8988T (cell line): ENCODE results near the gene CLEC4F.
"Not testable (repeated sequence)": the region's sequence is repeated elsewhere in the genome, so short reads cannot be mapped to it uniquely, and the experiment has no call there.

Experiments
- DNase-seq: peaks from one replicate; pipeline ENCODE4 v3.0.0; 2011

CLEC4F gene

DNA sequence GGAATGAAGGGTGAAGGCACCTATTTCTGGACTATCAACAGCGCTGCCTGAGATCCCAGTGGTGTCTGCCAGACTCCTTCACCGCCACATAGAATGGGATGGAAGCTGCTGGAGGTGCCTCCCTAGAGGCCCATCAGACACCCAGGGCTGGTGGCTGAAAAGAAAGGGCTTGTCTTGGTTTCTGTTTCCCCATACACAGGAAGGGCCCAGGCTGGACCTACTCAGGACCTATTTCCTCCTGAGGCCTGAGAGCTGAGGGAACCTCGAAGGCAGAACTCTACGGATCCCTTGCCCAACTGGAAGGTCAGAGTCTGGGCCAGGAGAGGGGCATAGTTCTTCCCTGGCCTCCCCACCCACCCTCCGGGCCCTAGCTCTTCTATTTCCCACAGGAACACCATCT lies 2.9 kb upstream of the CLEC4F start:
- no peak for DNase-seq

DNA sequence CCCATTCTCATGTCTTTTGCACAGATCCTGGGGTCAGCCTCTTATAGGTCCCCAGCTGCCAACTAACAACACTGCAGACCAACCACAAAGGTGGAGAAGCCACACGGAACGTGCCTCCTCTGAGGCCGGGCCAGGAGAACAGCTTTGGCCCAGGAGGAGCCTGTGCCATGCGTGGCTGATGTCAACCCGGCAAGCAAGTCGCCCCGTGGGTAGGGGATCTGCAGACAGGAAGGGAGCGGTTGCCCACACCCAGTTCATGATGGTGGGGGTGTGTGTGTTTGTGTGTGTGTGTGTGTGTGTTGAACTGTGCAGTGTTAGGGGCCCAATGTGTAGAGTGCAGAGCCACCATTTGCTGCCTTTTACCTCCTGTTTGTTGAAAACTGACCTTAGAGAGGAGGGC lies 2.4 kb upstream of the CLEC4F start:
- no peak for DNase-seq

DNA sequence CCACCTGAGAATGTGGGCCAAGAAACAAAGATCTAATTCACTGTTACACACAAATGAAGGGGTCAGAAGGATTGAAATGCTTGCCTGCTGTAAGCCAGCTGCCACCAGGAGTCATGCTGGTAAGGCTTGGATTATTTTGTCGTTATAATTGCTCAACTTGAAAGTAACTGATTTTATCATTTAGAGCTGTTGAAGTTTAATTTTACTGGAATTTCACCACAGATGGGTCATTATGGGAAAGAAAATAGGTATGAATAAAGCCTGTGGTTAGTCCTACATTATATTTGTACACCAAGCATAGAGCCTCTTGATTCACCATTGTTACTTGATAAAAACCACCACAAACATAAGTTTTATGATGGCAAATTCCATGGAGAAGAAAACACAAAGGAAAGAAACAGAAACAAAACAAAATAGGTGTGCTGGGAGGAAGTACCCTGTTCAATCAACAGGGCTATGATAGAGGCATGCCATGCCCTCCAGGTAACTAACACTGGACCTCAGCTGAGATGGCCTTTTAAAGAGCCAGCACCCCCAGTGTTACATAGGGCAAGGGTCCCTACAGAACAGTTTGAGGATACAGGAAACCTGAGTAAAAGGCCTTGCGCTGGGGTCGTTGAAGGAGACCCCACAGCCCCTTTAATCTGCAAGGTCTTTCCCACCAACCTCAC lies 3.0 kb downstream of the CLEC4F start:
- no peak for DNase-seq

DNA sequence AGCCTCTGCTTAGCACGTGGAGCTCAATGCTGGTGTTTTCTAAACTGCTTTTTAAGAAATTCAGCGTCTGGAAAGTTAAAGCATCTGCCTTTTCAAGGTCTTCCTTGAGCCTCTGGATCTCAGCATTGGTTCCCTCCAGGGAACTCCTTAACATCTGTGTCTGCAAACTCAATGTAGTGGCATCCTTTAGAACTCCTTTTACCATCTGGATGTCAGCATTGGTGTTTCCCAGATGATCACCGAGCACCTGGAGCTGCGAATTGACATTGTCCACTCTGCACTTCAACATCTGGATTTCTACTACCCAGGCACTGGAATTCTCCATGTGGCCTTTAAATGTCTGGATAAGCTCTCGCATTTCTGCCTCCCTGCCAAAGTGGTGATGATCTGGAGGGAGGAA lies 3.7 kb downstream of the CLEC4F start:
- no peak for DNase-seq

DNA sequence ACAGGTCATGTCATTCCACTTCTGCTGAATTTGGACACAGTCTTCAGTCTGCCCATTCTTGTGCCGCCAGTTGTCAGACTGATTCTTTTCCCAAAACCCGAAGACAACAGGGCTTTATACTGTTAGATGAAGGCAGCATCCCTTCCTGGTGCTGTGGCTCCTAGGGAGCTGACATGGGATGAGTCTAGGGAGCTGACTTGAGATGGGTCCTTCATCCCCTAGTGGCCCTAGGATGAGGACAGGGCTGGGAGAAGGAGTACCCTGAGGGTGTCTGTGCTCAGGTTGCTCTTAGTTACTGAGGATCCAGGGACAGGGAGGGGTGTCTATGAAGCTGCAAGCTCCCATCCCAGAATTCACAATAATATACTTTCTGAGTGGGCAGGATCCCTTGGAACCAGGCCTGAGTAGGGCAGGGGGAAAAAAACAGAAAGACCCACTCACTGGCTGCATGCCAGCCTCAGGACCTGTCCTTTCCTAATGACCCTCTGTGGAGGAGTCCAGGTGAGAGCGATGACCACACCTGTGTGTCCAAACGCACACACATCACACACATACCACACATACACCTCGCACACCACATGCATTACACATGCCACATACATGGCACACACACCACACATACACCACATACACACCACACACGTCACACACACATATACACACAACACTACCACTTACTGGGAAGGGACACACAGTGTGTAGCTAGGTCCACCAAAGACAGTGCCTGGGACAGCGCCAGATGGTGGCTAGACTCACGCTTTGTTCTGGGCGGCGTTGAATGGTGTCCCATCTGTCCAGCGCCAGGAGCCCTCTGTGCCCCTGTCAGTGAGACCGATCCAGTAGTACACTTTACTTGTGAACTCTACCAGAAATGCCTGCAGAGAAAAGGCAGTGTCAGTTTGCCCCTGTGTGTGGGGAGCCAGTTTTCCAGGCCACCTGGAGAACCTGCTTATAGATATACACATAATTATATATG lies 11.1 kb downstream of the CLEC4F start:
- no peak for DNase-seq

DNA sequence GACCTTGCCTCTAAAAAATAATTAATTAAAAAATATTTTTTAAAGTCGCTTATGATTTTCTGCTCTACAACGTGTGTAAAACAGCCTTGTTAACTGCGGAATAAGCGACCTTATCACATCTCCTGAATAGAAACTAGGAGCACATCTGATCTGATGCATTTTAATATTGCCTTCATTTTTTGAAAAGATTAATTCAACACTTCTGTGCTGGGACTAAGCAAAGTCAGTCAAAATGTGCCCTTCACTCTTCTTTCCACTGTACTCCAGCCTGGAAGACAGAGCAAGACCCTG lies 12.6 kb downstream of the CLEC4F start:
- DNase-seq, result no peak

DNA sequence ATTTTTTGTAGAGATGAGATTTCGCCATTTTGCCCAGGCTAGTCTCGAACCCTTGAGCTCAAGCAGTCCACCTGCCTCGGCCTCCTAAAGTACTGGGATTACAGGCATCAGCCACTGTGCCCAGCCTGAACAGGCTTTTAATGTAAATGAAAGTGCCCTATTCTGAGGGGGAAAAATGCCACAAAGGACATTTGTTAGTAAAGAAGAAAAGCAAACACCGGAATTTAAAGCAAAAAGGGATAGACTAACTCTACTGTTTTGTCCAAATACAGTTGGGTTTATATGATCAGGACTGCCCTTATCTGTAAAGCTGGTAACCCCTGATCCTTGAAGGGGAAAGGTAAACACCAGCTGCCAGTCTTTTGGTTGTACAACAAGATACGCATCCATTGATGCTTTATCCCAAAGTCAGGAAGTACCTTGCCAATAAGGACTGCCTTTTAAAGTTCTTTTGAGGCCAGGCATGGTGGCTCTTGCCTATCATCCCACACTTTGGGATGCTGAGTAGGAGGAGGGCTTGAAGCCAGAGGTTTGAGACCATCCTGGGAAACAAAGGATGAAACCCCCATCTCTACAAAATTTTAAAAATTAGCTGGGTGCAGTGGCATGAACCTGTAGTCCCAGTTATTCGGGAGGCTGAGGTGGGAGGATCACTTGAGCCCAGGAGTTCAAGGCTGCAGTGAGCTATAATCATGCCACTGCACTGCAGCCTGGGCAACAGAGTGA lies 13.1 kb downstream of the CLEC4F start:
- no peak for DNase-seq

DNA sequence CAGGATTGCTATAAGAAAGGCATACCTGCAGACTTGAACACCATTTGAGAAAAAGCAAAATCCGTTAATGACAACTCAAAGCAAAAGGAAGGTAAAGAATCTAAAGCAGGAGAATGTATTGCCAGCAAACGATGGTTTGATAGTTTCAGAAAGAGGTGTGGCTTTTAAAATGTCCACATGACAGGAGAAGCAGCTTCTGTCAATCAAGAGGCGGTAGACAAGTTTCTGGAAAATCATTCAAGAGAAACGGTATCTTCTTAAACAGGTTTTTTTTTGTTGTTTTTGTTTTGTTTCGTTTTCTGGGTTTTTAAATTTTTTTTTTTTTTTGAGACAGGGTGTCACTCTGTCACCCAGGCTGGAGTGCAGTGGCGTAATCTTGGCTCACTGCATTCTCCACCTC lies 13.8 kb downstream of the CLEC4F start:
- no peak for DNase-seq

DNA sequence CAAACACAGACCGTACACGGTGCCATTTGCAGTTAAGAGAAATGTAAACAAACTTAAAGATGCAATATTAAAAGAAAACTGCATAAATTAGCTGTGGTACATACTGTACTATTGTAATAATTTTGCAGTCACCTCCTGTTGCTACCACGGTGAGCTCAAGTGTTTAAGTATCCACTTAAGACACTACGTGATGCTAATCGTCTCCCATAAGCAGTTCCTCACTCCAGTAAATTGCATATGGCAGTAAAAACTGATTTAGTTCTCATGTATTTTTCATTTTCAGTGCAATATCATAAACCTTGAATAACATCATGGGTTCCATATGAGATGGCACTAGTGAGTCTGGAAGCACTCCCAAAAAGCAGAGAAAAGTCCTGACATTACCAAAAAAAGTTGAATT lies 14.4 kb downstream of the CLEC4F start:
- no peak for DNase-seq

DNA sequence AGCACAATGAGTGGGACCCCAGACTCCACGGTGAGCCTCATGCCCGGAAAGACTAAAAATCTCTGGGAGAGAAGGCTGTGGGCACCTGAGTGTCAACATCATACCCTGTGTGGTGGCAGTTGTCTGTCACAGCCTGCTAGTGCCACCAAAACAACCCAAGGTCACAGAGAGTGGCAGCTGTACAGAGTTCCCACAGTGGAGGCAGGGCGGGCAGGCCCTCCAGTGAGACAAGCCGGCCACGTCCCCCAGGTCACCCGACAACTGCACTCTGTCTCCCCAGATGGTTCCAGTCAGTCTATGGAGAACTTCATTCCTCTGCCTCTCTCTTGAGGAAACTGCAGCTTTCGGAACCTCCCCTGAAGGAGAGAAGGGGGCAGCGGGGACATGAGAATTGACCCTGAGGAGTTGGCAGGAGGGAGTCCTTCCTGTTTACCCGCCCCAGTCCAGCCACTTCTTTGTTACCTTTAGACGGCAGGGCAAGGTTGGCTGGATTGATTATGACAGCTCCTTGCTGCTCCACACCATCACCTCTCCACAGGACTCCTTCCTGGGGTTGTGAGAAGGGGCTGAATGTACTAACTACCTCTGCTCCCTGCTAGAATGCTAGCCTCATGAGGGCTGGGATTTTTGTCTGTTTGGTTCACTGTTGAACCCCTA lies 18.7 kb downstream of the CLEC4F start:
- DNase-seq, result no peak

DNA sequence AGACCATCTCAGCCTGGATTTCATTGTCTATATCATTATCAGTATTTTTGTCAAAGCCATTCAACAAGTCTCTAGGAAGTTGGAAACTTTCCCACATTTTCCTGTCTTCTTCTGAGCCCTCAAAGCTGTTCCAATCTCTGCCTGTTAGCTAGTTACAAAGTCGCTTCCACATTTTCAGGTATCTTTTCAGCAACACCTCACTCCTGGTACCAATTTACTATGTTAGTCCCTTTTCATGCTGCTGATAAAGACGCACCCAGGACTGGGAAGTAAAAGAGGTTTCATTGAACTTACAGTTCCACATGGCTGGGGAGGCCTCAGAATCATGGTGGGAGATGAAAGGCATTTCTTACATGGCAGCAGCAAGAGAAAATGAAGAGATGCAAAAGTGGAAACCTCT lies 20.7 kb downstream of the CLEC4F start:
- no peak for DNase-seq

DNA sequence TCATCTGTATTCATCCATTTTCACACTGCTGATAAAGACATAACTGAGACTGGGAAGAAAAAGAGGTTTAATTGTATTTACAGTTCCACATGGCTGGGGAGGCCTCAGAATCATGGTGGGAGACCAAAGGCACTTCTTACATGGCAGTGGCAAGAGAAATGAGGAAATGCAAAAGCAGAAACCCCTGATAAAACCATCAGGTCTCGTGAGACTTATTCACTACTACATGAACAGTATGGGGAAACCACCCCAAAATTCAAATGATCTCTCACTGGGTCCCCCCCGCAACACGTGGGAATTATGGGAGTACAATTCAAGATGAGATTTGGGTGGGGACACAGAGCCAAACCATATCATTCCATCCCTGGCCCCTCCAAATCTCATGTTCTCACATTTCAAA lies 22.4 kb downstream of the CLEC4F start:
- DNase-seq, result not testable (repeated sequence)

DNA sequence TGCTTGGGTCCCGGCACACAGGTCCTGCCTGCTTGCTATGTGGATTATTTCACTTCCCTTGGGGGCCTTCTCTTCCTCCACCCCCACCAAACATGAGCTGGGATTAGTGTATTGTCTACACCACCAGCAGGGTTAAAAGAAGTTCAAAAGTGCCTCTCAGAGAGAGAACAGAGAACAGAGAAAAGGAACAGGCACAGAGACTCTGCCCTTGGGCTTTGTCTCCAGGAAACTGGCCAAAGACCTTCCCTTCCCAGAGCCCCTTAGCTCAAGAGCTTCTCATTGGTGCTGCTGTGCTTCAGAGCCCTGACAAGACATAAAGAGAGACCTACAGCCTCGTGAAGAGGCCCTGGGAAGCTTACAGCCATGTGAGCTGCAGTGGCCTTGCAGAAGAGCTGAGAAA lies 22.9 kb downstream of the CLEC4F start:
- no peak for DNase-seq

DNA sequence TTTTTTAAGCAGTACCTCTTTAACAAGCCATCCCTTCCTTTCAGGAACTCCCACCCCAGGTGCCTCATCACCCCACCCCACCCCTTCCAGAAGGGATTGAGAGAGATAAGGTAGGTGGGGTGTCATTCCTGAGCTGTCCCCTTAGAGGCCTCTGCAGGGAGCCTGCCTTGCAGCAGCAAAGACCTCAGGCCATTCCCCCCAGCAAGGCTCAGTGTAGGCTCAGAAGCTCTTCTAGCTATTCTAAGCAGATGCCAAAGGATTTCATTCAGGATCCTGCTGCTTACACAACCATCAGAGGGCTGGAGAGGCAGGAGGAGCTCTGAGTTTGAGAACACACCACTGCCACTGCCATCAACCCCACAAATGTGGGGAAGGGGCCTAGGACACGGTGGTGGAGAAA lies 24.1 kb downstream of the CLEC4F start:
- DNase-seq, result no peak

DNA sequence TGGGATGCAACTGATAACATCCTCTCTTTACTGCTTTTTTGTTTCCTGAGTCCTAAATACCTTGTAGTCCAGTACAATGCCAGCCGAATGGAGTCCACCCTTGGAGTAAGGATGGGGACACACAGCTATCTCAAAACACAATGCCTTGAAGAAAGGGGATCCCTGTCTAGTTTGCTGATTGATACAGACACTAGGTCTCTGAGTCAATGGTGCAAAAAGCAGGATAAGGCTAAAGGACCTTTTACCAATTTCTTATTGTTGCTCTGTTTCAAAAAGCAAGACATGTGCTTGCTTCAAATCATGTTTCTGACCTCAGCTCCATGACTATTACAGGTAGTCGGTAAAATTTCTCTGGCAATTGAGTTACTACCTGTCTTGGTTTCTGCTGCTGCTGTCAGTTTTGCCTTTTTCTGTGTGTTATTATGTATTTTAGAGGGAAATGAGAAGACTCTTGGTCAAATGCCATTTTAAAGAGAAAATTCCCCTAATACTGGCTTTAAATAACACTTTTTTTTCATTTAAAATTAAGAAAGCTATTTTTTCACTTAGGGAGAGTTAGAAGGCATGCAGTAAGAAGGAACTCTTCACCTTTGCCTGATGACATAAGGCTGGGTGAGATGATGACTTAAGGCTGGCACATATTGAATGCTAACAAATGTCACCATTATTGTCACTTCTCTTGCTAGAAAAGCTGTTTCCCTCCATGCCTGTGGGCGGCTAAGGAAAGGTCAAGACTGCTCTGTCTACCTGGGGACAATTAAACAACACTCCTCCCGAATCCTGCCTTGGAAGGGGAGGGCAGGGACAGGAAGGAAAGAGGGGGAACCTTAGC lies 25.0 kb downstream of the CLEC4F start:
- DNase-seq, result no peak

DNA sequence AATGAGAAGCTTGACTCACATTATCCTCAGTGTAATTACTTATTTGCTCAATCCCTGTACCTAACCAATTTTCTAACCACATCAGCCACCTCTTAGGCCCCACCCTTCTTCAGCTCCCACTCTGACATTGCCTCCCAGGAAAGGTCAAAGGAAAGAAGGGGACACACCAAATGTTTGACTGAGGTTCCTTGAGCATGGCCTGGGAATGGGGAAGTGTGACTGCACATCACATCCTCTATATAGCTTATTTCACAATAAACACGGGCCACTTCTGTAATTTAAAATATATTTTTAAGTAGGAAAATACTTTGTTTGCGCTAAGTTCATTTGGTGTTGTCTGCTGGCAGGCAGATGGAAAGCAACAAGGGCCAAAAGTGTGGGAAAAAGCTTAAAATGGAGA lies 26.9 kb downstream of the CLEC4F start:
- DNase-seq, result no peak

DNA sequence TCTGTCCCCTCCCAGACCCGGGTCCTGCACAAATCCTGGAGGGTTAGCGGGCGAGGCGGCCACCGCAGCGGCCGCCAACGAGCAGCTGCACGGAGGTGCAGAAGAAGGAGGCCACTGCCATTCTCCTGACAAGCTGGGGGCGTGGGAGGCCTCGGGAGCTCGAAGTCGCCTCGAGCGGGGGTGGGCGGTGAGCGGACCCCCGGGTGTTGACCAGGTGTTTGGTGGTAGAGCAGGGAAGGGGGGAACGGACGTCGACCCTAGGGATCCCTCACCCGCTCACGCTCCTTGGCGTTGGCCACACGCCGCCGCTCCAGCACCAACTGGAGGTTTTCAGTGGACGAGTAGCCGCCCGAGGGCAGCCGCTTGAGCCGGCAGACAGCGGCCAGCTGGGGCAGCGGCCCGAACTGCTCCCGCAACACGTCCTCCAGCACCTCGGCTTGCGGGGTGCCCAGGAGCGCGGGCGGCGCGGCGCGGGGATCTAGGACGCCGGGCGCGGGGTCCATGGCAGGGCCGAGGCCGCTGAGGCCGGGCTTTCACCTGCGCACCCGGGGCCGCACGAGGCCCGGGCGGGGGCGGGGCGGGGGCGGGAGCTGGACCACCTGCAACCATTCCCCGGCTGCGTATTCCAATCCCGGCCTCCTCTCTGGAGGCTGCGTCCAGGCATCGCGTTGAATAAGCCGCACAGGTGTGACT lies 30.1 kb downstream of the CLEC4F start, which contains the start of gene FIGLA:
TSS of gene FIGLA (minus strand) at position 508 of the 693 bp plus-strand sequence. CDS start at position 503, 5 bp downstream.
- no peak for DNase-seq

DNA sequence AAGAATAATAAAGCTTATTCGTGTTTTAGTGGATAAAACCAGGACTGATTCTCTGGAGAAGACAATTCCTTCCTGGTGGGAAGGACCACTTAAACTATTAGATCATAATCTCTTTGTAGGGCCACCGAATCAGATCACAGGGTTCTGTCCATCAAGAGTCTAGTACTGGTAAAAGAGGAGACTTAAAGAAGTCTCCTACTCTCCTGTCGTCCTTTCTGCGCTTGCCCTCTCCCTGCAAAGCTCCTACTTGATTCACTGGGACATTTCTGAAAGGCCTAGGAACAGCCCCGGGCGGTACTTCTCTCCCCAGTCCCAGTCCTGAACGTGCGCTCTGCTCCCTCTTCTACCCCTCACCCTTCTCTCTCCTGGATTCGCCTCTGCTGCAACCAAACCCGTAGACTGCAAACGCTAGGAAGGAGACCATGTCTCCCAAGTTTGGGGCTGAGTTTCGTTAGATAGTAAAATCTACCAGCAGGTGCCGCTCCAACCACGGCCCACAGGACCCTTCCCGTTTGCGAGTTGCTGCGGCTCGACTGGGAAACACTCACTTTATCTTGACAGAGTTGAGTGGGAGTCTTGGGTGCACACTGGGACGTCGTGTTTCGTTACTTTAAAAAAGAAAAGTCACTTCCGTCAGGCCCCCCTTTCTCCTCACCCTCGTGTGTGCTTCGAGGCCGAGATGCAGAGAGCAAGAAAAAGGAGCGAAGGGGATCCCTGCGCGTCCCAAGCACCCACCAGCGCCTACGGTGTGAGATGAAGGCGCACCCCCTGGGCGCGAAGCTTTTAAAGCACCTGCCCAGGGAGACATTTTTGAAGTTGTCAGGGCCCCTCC lies 30.9 kb downstream of the CLEC4F start:
- DNase-seq, result peak; percentile 89

DNA sequence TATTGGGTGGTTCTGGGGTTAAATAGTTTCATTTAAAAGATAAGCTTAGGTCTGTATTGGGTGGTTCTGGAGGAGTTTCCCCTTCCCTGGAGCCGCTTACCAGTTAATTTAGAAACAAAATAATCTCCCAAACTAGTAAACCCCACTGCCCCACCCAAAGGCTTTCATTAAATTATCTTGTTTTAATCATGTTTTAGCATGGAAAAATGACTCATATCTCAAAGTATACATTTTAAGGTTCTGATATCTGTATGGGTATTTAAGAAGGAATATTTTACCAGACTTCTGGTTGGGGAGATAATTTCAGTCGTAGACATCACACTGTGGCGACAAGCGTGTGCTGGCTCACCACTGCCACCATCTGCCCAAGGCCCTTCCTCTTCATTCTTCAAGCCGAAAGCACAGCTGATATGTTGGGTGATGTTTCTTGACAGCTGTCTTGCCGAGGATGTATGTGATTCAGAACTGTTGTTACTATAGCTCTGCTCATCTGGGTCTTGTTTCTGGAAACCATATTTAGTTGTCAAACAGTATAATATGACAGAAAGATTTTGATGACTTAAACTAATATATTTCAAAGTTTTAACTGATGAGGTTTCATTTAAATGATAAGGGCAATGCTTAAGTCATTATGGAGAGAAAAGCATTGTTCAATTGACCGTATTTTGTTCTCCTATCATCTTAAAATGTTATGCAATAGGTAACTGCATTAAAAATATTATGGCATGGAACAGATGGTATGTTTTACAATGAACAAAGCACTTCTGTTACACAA lies 35.1 kb downstream of the CLEC4F start:
- peak; percentile 46 for DNase-seq

DNA sequence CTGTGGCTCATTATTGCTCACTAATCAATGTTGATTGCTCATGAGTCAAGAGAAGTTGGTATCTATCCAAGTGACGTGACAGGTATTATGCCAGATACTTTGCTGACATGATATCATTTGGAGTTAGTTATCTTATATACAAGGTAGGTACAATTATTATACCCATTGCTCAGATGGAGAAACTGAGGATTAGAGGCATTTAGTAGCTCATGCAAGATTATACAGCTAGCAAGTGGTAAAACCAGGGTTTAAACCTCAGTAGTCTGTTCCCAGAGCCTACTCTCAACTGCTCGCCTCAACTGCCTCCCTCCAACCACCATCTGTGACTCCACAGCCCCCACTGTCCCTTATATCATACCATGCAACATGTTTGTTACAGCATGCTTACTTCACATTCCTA lies 36.1 kb downstream of the CLEC4F start:
- DNase-seq, result no peak
